ENCODE results near the gene NR2E1. TPM values are rescaled to one million over a fixed set of nuclear protein-coding genes. Genes with fewer than 3 reads are reported as not detected.

NR2E1 gene
- polyA plus RNA-seq, 1 of the 3 experiments (the other 2 are of a cell fraction), result not detected

- Histone ChIP-seq H3K4me1 (ENCODE audit: control insufficient read depth in 1 of 2, insufficient read depth in 2 of 2, low read depth in 1 of 2, low read length in 1 of 2) (peaks cover 0 to 22% of the 10 kb centered on the region in 2 experiments; a peak in 1 of 4 replicates), H3K36me3 (replicated peaks in 1 of 2; ENCODE audit: control insufficient read depth in 1 of 2, insufficient read depth in 2 of 2, low read length in 1 of 2) (no peaks in the 10 kb centered on the region), H3K9me3 (no peaks in the 10 kb centered on the region), H3K27me3 (ENCODE audit: insufficient read depth) (peaks cover 53% of the 10 kb centered on the region), H3K79me2 (ENCODE audit: insufficient read depth) (no peaks in the 10 kb centered on the region), H3K9me2 (no peaks in the 10 kb centered on the region), H3K9ac (no peak overlapping the region), H3K4me3 (ENCODE audit: low read depth in 2 of 2, low read length in 1 of 2) (peak overlapping the region in 1 of 2 experiments; percentile 53; a peak in 2 of 4 replicates), H3K4me2 (peak overlapping the region; percentile 85), H4K20me1 (ENCODE audit: insufficient read depth) (no peaks in the 10 kb centered on the region), H3F3A (replicated peaks; ENCODE audit: insufficient read depth) (no peaks in the 10 kb centered on the region), H3K27ac (ENCODE audit: low read depth in 2 of 2, low read length in 1 of 2) (no peak overlapping the region), H2AFZ (ENCODE audit: low read depth) (peak overlapping the region; percentile 68; the same call in 1 of the 2 replicates)
- peak; percentile 65 for DNase-seq
- TF ChIP-seq RAD21 (IDR thresholded peaks at IDR 0.05; ENCODE audit: low read length), result no peak
- TF ChIP-seq ELF1 (IDR thresholded peaks at IDR 0.05), result no peak
- TF ChIP-seq GABPA (IDR thresholded peaks at IDR 0.05; ENCODE audit: low read depth), result no peak
- TF ChIP-seq EP300 (IDR thresholded peaks at IDR 0.05; ENCODE audit: borderline replicate concordance in 1 of 2, low read depth in 1 of 2, low read length in 1 of 2), result no peak
- no peak for TF ChIP-seq FOXJ3 (CRISPR knock-in tag; IDR thresholded peaks at IDR 0.05)
- ChIA-PET POLR2A (no interaction called here), CTCF (interaction anchor here (1.3 to 1.7 kb wide), 2 partner anchors 19 to 311 kb away, joined by 3 to 4 read pairs; no protein-coding TSS in a partner anchor)
- WGBS (ENCODE audit: low lambda C conversion rate), result 63% methylated on average over 29 of the region's 58 CpGs
These were observed 1.0 kb downstream of the NR2E1 start for GRCh38 chr6:108166664-108167448.

- DNase-seq, result no peak
- 93% methylated on average over 32 of the region's 35 CpGs for WGBS (ENCODE audit: low lambda C conversion rate)
- Histone ChIP-seq H3K4me1 (ENCODE audit: control insufficient read depth in 1 of 2, insufficient read depth in 2 of 2, low read depth in 1 of 2, low read length in 1 of 2) (peaks cover 0 to 22% of the 10 kb centered on the region in 2 experiments; a peak in 1 of 4 replicates), H3K9me2 (no peaks in the 10 kb centered on the region), H3K4me3 (ENCODE audit: low read depth in 2 of 2, low read length in 1 of 2) (no peak overlapping the region), H3K4me2 (no peak overlapping the region), H3K79me2 (ENCODE audit: insufficient read depth) (no peaks in the 10 kb centered on the region), H3K36me3 (replicated peaks in 1 of 2; ENCODE audit: control insufficient read depth in 1 of 2, insufficient read depth in 2 of 2, low read length in 1 of 2) (no peaks in the 10 kb centered on the region), H3F3A (replicated peaks; ENCODE audit: insufficient read depth) (no peaks in the 10 kb centered on the region), H4K20me1 (ENCODE audit: insufficient read depth) (no peaks in the 10 kb centered on the region), H3K27ac (ENCODE audit: low read depth in 2 of 2, low read length in 1 of 2) (no peak overlapping the region), H3K27me3 (ENCODE audit: insufficient read depth) (peaks cover 46% of the 10 kb centered on the region), H3K9me3 (no peaks in the 10 kb centered on the region), H2AFZ (ENCODE audit: low read depth) (no peak overlapping the region), H3K9ac (no peak overlapping the region)
- ChIA-PET CTCF (interaction anchor here (1.3 to 2.5 kb wide), 2 partner anchors 12 to 20 kb away, joined by 4 to 11 read pairs; no protein-coding TSS in a partner anchor), POLR2A (no interaction called here)
- TF ChIP-seq PBX3 (IDR thresholded peaks at IDR 0.05), result no peak
- TF ChIP-seq FOXM1 (IDR thresholded peaks at IDR 0.05; ENCODE audit: low read depth), result no peak
- TF ChIP-seq MEF2A (IDR thresholded peaks at IDR 0.05; ENCODE audit: borderline replicate concordance, low read depth), result no peak
- TF ChIP-seq JUND (IDR thresholded peaks at IDR 0.05), result no peak
- no peak for TF ChIP-seq NFIC (IDR thresholded peaks at IDR 0.05; ENCODE audit: borderline replicate concordance)
These were observed 1.7 kb downstream of the NR2E1 start for GRCh38 chr6:108167449-108168089.
